ENCODE results near the gene ARHGAP19. TPM values are rescaled to one million over a fixed set of nuclear protein-coding genes. Genes with fewer than 3 reads are reported as not detected.

The ARHGAP19 gene
- total and polyA plus RNA-seq, 3 experiments from 2014 or later, result 8.9 to 26.5 (median 23.3) TPM

DNA sequence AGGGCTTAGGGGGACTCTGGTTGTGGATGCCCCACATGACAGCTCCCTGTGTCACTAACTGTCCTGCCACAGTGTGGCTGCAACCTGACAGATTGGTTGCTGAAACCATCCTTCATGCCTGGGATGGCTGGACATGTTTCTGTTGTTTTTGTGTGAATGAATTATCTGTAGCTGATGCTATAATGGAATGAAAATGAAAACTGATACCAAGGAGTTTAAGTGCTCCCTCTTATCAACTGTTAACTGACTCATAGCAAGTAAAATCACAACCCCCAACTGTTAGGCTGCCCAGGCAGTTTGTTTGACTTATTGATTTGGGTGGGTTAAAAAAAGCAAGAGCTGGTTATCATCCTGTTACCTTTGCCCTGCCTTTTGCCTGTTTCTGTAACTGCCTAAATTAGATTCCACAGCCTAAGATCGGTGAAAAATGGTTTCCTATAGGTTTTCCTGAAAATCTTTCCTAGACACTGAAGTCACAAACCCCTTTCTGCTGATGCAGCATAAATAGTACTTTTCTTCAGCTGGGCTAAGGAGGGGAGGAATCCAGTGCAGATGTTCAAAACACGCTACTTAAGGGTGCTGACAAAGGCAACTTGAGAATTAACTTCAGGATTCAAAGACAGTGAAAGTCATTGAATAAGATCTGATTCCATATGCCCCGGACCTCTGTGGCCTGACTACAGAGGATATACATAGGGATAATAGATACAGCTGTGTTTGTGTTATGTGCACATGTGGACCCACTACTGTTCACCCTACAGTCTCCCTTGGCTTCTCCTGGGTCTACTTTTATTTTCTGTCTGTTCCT, 36.4 kb upstream of the ARHGAP19 start:
- Mint-ChIP-seq H3K4me3 (peak overlapping the region in 1 of 7 donors; percentile 11), H3K27ac (peak overlapping the region in 5 of 8 donors; percentile 5 to 78 (median 37))

DNA sequence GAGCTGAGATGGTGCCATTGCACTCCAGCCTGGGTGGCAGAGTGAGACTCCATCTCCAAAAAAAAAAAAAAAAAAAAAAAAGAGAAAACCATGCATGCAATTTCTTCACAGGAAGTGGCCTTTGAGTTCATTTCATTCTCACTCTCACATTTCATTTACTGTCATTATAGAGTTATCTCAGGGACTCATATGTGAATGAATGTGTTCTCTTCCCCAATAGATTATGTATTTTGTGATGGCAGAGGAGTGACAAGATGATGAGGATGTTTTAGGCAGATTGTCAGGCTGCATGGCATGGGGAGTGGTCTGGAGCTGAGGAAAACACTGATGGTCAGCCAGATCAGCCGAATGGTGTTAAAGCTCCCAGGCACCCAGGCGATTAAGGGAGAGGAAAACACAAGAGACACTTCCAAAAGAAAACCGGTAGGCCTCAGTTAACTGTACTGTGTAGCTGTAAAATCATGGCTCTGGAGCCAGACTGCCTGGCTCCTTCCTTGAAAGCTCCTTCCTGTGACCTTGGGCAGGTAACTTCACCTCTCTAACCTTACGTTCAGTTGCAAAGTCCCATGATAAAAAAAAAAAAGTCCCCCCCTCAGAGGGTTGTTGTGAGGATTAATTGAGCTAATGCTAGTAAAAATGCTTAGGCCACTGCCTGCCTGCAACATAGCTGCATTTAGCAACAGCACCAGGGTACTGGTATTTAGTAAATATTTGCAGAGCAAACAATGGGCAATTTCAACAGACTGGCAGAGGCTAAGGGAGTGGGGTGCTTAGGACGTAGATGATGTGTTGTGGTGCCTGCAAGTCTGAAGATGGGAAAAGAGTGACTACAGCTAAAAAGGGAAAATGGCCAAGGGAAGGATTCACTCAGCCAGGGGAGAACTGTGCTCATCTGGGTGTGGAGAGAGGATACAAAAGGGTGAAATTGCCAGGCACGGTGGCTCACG, 35.2 kb upstream of the ARHGAP19 start:
- H3K27me3 ChIP-seq (ENCODE audit: insufficient read depth, low read length, poor library complexity, severe bottlenecking), result no peaks in the 10 kb centered on the region
- H3K27ac ChIP-seq (ENCODE audit: low read depth, low read length), result no peak overlapping the region
- H3K27me3 Mint-ChIP-seq, result no peaks in the 10 kb centered on the region
- ChIA-PET CTCF (interaction anchor here (0.6 to 1.7 kb wide), 2 partner anchors 49 to 154 kb away, joined by 4 to 5 read pairs; no protein-coding TSS in a partner anchor), POLR2A (no interaction called here)
- peak overlapping the region in 1 of 7 donors; percentile 68 for H3K4me3 Mint-ChIP-seq
- no peak for DNase-seq
- no peaks in the 10 kb centered on the region for H3K9me3 Mint-ChIP-seq
- peak overlapping the region in 7 of 8 donors; percentile 32 to 57 (median 37) for H3K27ac Mint-ChIP-seq
- no peaks in the 10 kb centered on the region for H3K9me3 ChIP-seq (ENCODE audit: low read length)
- no peaks in the 10 kb centered on the region for H3K36me3 ChIP-seq (ENCODE audit: insufficient read depth, low read length)
- peaks cover 32 to 52% (median 49%) of the 10 kb centered on the region in 3 donors for H3K4me1 Mint-ChIP-seq
- H3K4me3 ChIP-seq (ENCODE audit: low read length), result no peak overlapping the region
- H3K4me1 ChIP-seq (ENCODE audit: insufficient read depth, low read length), result peaks cover 21% of the 10 kb centered on the region
- H3K36me3 Mint-ChIP-seq, result peaks cover 0 to 34% (median 4%) of the 10 kb centered on the region in 3 donors

More for the DNA sequence above, 36.4 kb upstream of the ARHGAP19 start:
- no peak for DNase-seq
- Histone ChIP-seq H3K27me3 (ENCODE audit: insufficient read depth, low read length, poor library complexity, severe bottlenecking) (no peaks in the 10 kb centered on the region), H3K27ac (ENCODE audit: low read depth, low read length) (no peak overlapping the region), H3K36me3 (ENCODE audit: insufficient read depth, low read length) (no peaks in the 10 kb centered on the region), H3K4me3 (ENCODE audit: low read length) (no peak overlapping the region), H3K4me1 (ENCODE audit: insufficient read depth, low read length) (peaks cover 28% of the 10 kb centered on the region), H3K9me3 (ENCODE audit: low read length) (no peaks in the 10 kb centered on the region)
- ChIA-PET CTCF (interaction anchor here (5.7 kb wide), 1 partner anchor 10 kb away, joined by 41 read pairs; the partner anchor contains the start of gene FRAT1), POLR2A (interaction anchor here (1.4 kb wide), 1 partner anchor 9 kb away, joined by 6 read pairs; the partner anchor contains the start of gene FRAT1)
- Mint-ChIP-seq H3K27me3 (peaks cover 0 to 2% of the 10 kb centered on the region in 2 donors), H3K4me1 (peaks cover 42 to 59% (median 57%) of the 10 kb centered on the region in 3 donors), H3K36me3 (peaks cover 0 to 42% (median 7%) of the 10 kb centered on the region in 3 donors), H3K9me3 (peaks cover 0 to 2% (median 0%) of the 10 kb centered on the region in 5 donors)

DNA sequence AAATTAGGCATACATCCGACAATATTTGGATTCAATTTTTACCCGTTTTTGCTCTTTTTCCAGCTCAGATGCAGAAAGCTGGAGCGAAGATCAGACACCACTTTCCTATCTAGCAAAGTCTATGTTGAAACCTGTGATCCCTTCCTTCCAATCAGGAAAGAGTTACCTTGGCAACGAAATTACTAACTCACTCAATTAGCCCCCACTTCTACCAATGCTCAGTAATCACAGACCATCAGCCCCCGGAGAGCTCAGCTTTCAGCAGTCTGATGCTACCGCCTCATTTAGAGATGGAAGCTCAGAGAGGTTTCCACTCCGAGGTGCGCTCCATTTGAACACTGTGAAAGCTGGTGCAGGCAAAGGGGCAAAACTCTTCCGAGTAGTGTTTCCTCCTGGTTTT, 33.3 kb upstream of the ARHGAP19 start:
- no peaks in the 10 kb centered on the region for H3K9me3 Mint-ChIP-seq
- H3K36me3 Mint-ChIP-seq, result peaks cover 0 to 20% (median 2%) of the 10 kb centered on the region in 3 donors
- peak overlapping the region in 1 of 7 donors; percentile 50 for H3K4me3 Mint-ChIP-seq
- no peak for DNase-seq
- H3K27me3 Mint-ChIP-seq, result no peaks in the 10 kb centered on the region
- H3K36me3 ChIP-seq (ENCODE audit: insufficient read depth, low read length), result no peaks in the 10 kb centered on the region
- no peak overlapping the region for H3K4me3 ChIP-seq (ENCODE audit: low read length)
- peaks cover 32 to 49% (median 48%) of the 10 kb centered on the region in 3 donors for H3K4me1 Mint-ChIP-seq
- peaks cover 20% of the 10 kb centered on the region for H3K4me1 ChIP-seq (ENCODE audit: insufficient read depth, low read length)
- no peaks in the 10 kb centered on the region for H3K27me3 ChIP-seq (ENCODE audit: insufficient read depth, low read length, poor library complexity, severe bottlenecking)
- ChIA-PET CTCF (interaction anchor here (1.6 kb wide), 2 partner anchors 8 to 47 kb away, joined by 5 read pairs; no protein-coding TSS in a partner anchor), POLR2A (no interaction called here)
- H3K27ac ChIP-seq (ENCODE audit: low read depth, low read length), result no peak overlapping the region
- no peaks in the 10 kb centered on the region for H3K9me3 ChIP-seq (ENCODE audit: low read length)
- peak overlapping the region in 3 of 8 donors; percentile 24 to 47 (median 38) for H3K27ac Mint-ChIP-seq

DNA sequence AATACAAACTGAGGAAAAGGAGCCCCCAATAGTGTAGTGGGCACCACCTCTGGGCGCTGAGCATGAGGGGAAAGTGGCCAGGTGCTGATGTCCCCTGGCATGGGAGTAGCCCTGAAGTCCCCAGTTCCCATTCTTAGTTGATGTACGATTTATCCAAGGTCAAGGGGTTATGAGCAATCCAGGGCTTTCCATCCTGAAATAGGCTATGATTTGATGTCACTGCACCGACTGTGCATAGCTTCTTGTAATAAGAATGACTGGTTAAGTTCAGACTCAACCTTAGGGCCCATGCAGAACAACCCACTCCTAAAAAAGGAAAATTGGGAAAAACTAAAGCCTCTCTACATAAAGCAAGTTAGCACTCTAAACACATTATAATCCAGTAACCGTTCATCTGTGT, 31.1 kb upstream of the ARHGAP19 start:
- Histone ChIP-seq H3K9me3 (ENCODE audit: low read length) (no peaks in the 10 kb centered on the region), H3K27me3 (ENCODE audit: insufficient read depth, low read length, poor library complexity, severe bottlenecking) (no peaks in the 10 kb centered on the region), H3K4me3 (ENCODE audit: low read length) (no peak overlapping the region), H3K4me1 (ENCODE audit: insufficient read depth, low read length) (peaks cover 23% of the 10 kb centered on the region), H3K27ac (ENCODE audit: low read depth, low read length) (no peak overlapping the region), H3K36me3 (ENCODE audit: insufficient read depth, low read length) (no peaks in the 10 kb centered on the region)
- Mint-ChIP-seq H3K4me1 (peaks cover 37 to 45% (median 40%) of the 10 kb centered on the region in 3 donors), H3K4me3 (peak overlapping the region in 1 of 7 donors; percentile 54), H3K27me3 (no peaks in the 10 kb centered on the region), H3K36me3 (peaks cover 0 to 21% (median 0%) of the 10 kb centered on the region in 3 donors), H3K27ac (peak overlapping the region in 1 of 8 donors; percentile 64), H3K9me3 (no peaks in the 10 kb centered on the region)
- ChIA-PET POLR2A (no interaction called here), CTCF (interaction anchor here (2.9 kb wide), 1 partner anchor 9 kb away, joined by 12 read pairs; no protein-coding TSS in a partner anchor)
- no peak for DNase-seq

DNA sequence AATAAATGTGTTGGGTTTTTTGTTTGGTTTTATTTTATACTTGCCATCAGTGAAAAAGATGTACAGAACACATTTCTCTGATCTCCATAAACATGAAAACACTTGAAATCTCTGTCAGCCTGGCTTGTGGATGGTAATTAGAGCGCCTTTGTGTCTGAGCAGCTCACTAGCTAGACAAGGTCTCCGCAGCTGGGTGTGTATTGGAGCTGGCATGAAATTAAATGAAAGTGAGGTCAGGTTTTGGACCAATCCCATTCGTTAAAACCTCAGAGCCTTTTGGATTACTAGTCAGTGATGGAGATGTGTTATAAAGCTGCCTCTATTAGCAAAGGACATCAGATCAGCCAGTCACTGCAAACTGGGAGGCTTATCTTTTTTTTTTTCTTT, 29.4 kb upstream of the ARHGAP19 start:
- DNase-seq, result no peak
- H3K27ac ChIP-seq (ENCODE audit: low read depth, low read length), result no peak overlapping the region
- no peaks in the 10 kb centered on the region for H3K36me3 ChIP-seq (ENCODE audit: insufficient read depth, low read length)
- H3K4me3 ChIP-seq (ENCODE audit: low read length), result no peak overlapping the region
- Mint-ChIP-seq H3K4me3 (peak overlapping the region; percentile 90 to 95 (median 91)), H3K4me1 (peaks cover 30 to 34% (median 32%) of the 10 kb centered on the region in 3 donors), H3K27ac (peak overlapping the region; percentile 51 to 96 (median 86)), H3K9me3 (no peaks in the 10 kb centered on the region), H3K36me3 (peaks cover 0 to 16% (median 0%) of the 10 kb centered on the region in 3 donors), H3K27me3 (peaks cover 0 to 1% of the 10 kb centered on the region in 2 donors)
- H3K4me1 ChIP-seq (ENCODE audit: insufficient read depth, low read length), result peaks cover 23% of the 10 kb centered on the region
- H3K27me3 ChIP-seq (ENCODE audit: insufficient read depth, low read length, poor library complexity, severe bottlenecking), result no peaks in the 10 kb centered on the region
- H3K9me3 ChIP-seq (ENCODE audit: low read length), result no peaks in the 10 kb centered on the region
- ChIA-PET POLR2A (interaction anchor here (1.5 kb wide), 1 partner anchor 12 kb away, joined by 11 read pairs; no protein-coding TSS in a partner anchor), CTCF (interaction anchor here (0.6 to 2.9 kb wide), 3 partner anchors 11 to 43 kb away, joined by 3 to 12 read pairs (median 6); no protein-coding TSS in a partner anchor)

DNA sequence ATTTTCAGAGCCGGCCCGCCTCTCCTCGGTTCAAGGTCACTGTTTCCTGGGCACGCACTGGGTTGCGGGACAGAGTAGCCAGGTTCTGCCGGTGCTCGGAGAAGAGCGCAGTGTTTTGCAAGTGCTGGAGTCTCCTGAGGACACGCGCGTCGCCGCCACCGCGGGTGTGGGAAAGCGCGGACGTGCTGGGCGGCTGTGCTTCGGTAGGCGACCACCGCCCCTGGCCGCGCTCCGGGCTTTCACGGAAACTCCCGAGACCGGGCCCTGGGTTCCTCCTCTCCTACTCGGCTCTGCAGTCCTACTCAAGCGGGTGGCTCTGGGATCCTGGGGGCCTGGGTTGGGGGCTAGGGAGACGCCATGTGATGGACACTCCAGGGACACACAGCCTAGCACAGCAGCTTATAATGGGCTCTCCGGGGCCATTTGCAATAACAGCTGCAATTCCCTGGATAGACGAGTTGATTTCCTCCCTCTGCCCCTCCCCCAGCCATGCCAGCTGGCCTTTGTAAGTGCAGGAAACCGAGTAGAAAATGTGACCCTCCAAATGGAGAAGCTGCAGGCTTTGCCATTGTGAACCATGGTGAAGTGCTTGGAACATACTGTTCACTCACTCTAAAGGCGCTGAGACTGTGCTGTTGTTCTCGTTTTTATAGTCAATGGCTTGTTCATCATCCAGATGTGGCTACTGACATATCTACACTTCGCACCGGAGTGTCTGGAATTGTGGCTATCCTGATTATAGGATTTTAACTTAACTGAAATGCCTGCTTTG, 28.8 kb upstream of the ARHGAP19 start:
- Histone ChIP-seq H3K27me3 (ENCODE audit: insufficient read depth, low read length, poor library complexity, severe bottlenecking) (no peaks in the 10 kb centered on the region), H3K4me1 (ENCODE audit: insufficient read depth, low read length) (peaks cover 23% of the 10 kb centered on the region), H3K4me3 (ENCODE audit: low read length) (peak overlapping the region; percentile 70), H3K36me3 (ENCODE audit: insufficient read depth, low read length) (no peaks in the 10 kb centered on the region), H3K9me3 (ENCODE audit: low read length) (no peaks in the 10 kb centered on the region), H3K27ac (ENCODE audit: low read depth, low read length) (peak overlapping the region; percentile 99)
- Mint-ChIP-seq H3K36me3 (peaks cover 0 to 16% (median 0%) of the 10 kb centered on the region in 3 donors), H3K9me3 (no peaks in the 10 kb centered on the region), H3K4me3 (peak overlapping the region; percentile 90 to 95 (median 91)), H3K27ac (peak overlapping the region; percentile 91 to 98 (median 95)), H3K4me1 (peaks cover 30 to 34% (median 32%) of the 10 kb centered on the region in 3 donors), H3K27me3 (peaks cover 0 to 1% of the 10 kb centered on the region in 2 donors)
- ChIA-PET POLR2A (interaction anchor here (1.5 kb wide), 1 partner anchor 12 kb away, joined by 11 read pairs; no protein-coding TSS in a partner anchor), CTCF (interaction anchor here (1.9 to 2.9 kb wide), 2 partner anchors 11 to 42 kb away, joined by 6 to 12 read pairs; no protein-coding TSS in a partner anchor)
- peak in 1 of 5 donors; percentile 15 for DNase-seq

Measured in CD8-positive, alpha-beta memory T cell (primary cell).